Measurements from ENCODE around the gene PIP5K1C.
"Not testable (repeated sequence)": the region's sequence is repeated elsewhere in the genome, so short reads cannot be mapped to it uniquely, and the experiment has no call there.

The PIP5K1C gene

DNA sequence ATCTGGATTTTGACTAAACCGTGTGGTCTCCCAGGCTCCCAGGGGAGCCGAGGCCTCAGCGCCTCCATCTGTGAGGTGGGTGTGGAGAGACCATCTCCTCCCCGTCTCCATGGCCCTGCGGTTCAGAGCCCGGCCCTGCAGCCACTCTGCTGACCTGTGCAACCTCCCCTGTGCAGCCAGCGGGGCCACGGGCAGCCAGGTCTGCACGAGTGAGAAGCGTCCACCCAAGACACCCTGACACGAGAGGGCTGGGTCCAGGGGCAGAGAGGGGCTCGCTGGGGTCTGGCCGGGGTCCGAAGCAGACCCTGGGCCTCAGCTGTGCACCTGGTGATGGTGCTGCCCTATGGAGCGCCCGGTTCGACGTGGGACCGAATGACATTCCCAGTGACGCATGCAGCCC lies 63.3 kb downstream of the PIP5K1C start:
- no peak overlapping the region for H3K27ac ChIP-seq
- H3K4me3 ChIP-seq, result no peak overlapping the region

GRCh38 chr19:3636506-3636905 lies 63.8 kb downstream of the PIP5K1C start:
- no peak overlapping the region for H3K27ac ChIP-seq
- H3K4me3 ChIP-seq, result no peak overlapping the region

- Histone ChIP-seq H3K27ac (no peak overlapping the region), H3K4me3 (no peak overlapping the region)
Observed at GRCh38 chr19:3634496-3635045, 65.7 kb downstream of the PIP5K1C start.

GRCh38 chr19:3633559-3633988 lies 66.7 kb downstream of the PIP5K1C start:
- H3K27ac ChIP-seq, result no peak overlapping the region

GRCh38 chr19:3632739-3633558 lies 67.3 kb downstream of the PIP5K1C start:
- no peak overlapping the region for H3K4me3 ChIP-seq
- H3K27ac ChIP-seq, result no peak overlapping the region

More at GRCh38 chr19:3633559-3633988, 66.7 kb downstream of the PIP5K1C start:
- H3K4me3 ChIP-seq, result no peak overlapping the region

DNA sequence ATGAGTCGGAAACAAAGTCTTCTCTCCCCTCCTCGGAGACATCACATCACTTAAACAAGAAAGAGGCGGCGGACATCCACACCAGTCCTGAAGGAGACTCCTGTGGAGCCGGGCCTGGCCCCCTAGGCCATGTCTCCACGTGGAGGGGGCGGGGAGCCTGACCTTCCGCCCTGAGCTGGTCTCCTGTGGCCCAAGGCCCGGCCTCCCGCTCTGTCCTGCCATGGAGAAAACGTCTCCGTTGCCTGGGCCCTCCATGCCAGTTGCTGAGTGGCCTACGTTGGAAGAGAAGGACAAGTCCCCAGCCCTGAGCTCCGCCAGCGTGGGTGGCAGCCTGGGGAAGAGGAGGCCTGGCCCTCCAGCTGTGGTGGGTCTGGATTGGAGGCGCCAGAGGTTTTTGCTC lies 68.2 kb downstream of the PIP5K1C start:
- H3K4me3 ChIP-seq, result no peak overlapping the region
- H3K27ac ChIP-seq, result no peak overlapping the region

DNA sequence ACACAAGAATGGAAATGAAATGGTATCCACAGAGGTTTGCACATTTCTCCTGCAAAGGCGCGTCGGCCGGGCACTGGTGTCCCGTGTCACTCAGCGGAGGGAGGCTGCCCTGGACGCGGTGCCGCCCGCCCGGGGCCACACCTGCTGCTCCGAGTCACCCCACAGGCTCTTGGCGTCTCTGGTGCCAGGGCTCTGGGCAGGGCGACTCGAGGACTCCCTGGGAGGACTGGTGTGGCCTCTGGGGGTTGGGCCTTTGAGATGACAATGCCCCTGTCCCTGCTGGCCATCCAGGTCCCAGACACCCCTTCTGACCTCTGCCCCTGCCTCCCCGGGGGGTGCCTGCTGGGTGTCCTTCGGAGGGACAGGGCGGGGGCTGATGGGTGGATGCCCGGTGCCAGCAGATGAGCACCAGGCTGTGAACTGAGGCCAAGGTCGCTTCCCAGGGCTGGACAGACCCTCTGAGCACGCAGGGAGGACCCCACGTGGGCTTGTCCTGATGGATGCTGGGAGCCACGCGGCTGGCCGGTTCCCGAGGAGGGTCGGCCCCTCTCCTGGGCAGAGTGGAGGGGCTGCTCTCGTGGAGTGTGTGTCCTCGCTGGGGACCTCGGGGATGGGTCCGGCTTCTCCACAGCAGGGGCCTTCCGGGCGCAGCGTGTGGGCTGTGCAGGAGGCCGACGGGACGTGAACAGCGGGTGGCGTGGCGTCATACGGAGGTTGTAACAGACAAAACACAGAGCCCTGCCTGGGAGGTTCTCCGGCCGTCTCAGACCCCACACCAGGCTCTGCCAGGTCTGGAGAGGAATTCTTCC lies 69.0 kb downstream of the PIP5K1C start:
- no peak overlapping the region for H3K27ac ChIP-seq
- H3K4me3 ChIP-seq, result no peak overlapping the region

- not testable (repeated sequence) for H3K27ac ChIP-seq, H3K4me3 ChIP-seq
Observed at GRCh38 chr19:3628766-3629165, 71.5 kb downstream of the PIP5K1C start.

DNA sequence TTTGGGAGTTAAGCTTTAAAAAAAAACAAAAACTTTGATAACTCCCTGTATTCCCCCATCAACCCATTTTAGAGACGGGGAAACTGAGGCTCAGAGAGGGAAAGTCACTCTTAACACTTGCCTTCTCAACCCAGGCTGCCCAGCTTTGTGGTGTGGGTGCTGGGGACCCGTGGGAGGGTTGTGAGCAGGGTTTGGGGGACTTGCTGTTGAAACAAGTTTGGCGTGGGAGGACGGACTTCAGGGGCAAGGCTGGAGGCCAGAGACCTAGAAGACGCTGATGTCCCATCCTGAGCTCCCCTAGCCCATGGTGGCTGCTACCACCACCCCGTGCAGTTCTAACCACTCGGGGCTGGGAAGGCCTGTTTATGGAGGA lies 72.9 kb downstream of the PIP5K1C start:
- peak overlapping the region in 11 of 21 experiments; percentile 92 to 100 (median 97) for H3K27ac ChIP-seq
- peak overlapping the region in 3 of 7 experiments; percentile 79 to 98 (median 89) for H3K4me3 ChIP-seq

DNA sequence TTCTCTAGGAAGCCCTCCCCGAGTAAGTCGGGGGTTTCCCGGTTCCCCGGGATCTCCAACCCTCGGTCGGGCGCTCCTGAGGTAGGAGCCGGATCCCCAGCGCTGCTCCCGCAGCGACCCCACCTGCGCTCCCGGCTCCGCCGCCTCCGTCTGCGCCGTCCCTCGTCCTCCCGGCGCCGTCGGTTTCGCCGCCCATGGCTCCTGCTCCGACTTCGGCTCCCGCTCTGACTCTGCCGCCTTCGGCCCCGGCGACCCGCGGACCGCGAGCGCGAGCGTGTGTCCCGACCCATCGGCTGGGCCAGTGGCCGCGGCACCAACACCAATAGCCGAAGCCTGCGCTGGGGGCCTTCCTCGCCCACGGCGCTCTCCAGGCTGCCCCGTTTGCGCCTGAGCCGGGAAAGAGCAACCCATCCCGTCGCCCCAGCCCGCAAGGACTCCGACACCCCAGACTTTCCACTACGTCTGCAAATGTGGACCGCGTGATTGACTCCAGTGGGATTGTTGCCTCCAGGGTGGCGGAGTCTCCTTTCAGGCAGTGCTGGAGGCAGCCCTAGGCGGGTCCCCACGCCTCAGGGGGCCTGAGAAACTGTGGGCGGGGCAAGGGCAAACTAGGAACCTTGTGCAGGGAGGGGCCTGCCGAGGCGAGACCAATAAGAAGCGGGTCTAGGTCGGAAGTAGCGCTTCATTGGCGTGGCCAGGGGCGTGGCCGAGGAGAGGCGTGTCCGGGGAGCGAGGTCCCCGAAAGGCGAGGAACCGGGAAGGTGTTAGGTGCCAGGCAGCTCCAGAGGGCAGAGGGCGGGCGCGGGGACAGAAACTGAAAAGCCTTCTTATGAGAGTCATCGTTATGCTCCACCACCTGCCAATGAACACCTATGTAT lies 73.6 kb downstream of the PIP5K1C start, which contains the start of gene CACTIN:
Gene CACTIN, minus strand, starts transcription at position 318 of the 878 bp plus-strand sequence. Its CDS starts 28 bp downstream, at position 290.
- Histone ChIP-seq H3K27ac (peak within 1 kb of the TSS; percentile 76 to 100 (median 94)), H3K4me3 (peak within 1 kb of the TSS; percentile 60 to 98 (median 88))

DNA sequence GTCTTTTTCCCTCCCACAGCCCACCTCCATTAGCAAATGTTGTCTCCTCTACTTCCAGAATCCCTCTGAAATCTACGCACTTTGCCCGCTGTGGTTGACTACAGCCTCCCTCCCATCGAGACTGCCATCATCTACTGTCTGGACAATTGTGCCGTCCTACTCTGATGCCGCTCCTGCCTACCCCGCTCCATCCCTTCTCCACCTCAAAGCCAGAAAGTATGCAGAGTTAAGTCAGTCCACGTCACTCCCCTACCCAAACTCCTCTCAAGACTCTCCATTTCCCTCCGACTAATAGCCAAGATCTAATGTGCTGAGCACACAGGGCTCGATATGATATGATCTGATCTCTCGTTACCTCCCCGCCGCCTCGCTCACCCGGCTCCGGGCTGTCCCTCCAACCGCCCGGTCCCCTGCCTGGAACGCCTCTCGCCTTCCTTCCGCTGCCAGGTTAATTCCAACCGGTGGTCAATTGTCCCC lies 74.2 kb downstream of the PIP5K1C start:
- Histone ChIP-seq H3K4me3 (peak overlapping the region; percentile 60 to 98 (median 88)), H3K27ac (peak overlapping the region; percentile 76 to 100 (median 94))

- H3K27ac ChIP-seq, result no peak overlapping the region
- no peak overlapping the region for H3K4me3 ChIP-seq
Observed at GRCh38 chr19:3623716-3624115, 76.6 kb downstream of the PIP5K1C start.

DNA sequence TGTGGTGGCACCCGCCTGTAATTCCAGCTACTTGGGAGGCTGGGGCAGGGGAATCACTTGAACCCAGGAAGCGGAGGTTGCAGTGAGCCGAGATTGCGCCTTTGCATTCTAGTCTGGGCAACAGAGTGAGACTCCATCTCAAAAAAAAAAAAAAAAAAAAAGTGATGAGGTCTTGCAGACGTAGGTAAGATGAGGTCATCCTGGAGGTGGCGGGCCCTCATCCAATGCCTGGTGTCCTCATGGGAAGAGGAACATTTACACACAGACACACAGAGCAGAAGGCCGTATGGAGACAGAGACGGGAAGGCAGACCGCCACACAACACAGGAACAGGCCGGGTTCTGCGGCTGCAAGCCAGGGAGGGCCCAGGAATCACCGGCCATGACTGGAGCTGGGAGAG lies 78.0 kb downstream of the PIP5K1C start:
- no peak overlapping the region for H3K4me3 ChIP-seq
- no peak overlapping the region for H3K27ac ChIP-seq

- H3K27ac ChIP-seq, result no peak overlapping the region
Observed at GRCh38 chr19:3621689-3622088, 78.6 kb downstream of the PIP5K1C start.

GRCh38 chr19:3620817-3621547 lies 79.3 kb downstream of the PIP5K1C start:
- no peak overlapping the region for H3K4me3 ChIP-seq
- no peak overlapping the region for H3K27ac ChIP-seq

More at GRCh38 chr19:3621689-3622088, 78.6 kb downstream of the PIP5K1C start:
- no peak overlapping the region for H3K4me3 ChIP-seq

- Histone ChIP-seq H3K4me3 (no peak overlapping the region), H3K27ac (no peak overlapping the region)
Observed at GRCh38 chr19:3620145-3620816, 80.0 kb downstream of the PIP5K1C start.

GRCh38 chr19:3619631-3620012 lies 80.6 kb downstream of the PIP5K1C start:
- Histone ChIP-seq H3K4me3 (no peak overlapping the region), H3K27ac (no peak overlapping the region)
